Activated CD4-positive, alpha-beta T cell treated with anti-CD3 and anti-CD28 coated beads, Interleukin-2, amount 50 U/mL, for 16 hours (primary cell): ENCODE data around the gene PRDM7.
A peak's percentile ranks its signal among the peaks of the same experiment; 100 is the strongest.

Source experiments
- DNase-seq: peaks from one replicate; pipeline ENCODE4 v3.0.0-alpha.2; 2020

PRDM7 gene

DNA sequence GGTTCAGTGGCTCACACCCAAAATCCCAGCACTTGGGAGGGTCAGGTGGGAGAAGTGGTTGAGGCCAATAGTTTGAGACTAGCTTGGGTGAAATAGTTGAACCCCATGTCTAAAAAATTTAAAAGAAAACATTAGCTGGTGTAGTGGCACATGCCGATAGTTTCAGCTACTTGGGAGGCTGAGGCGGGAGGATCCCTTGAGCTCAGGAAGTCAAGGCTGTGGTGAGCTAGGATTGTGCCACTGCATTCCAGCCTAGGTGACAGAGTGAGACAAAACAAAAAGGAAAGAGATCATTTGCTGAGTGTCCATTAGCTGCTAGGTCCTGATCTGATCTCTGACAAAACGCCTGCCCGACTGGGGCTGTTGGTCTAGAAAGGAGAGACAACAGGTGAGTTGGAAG lies 43.7 kb downstream of the PRDM7 start:
- no peak for DNase-seq

DNA sequence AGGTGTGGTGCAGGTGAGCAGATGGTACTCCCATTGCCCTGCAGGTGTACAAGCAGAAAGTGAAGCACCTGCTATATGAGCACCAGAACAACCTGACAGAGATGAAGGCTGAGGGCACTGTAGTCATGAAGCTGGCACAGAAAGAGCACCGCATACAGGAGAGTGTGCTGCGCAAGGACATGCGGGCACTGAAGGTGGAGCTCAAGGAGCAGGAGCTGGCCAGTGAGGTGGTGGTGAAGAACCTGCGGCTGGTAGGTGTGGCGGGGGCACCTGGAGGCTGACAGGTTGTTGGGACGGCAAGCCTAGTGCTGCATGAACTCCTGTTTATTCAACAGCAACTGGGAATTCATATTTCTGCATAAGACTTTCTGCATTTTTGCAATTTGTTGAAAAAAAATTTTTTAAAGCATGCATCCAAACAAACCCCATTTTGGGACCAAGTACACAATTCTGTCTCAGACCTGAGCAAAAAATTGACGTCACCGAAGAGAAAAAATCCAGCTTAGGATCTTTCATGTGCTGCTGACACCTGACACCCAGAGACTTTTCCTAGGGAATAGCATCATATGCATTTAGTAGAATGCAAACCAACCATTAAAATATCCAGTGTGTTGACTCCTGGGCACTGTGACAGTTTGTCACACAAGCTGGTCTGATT lies 44.3 kb downstream of the PRDM7 start:
- no peak for DNase-seq

DNA sequence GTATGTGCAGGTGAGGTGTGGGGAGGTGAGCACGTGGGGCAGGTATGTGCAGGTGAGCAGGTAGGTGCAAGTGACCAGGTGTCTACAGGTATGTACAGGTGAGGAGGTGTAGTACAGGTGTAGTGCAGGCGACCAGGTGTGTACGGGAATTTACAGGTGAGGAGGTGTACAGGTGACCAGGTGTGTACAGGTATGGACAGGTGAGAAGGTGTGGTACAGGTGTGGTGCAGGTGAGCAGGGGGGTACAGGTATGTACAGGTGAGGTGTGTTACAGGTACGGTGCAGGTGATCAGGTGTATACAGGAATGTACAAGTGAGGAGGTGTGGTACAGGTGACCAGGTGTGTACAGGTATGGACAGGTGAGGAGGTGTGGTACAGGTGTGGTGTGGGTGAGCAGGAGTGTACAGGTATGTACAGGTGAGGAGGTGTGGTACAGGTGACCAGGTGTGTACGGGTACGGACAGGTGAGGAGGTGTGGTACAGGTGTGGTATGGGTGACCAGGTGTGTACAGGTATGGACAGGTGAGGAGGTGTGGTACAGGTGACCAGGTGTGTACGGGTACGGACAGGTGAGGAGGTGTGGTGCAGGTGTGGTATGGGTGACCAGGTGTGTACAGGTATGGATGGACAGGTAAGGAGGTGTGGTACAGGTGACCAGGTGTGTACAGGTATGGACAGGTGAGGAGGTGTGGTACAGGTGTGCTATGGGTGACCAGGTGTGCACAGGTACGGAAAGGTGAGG lies 45.0 kb downstream of the PRDM7 start:
- DNase-seq = no peak

DNA sequence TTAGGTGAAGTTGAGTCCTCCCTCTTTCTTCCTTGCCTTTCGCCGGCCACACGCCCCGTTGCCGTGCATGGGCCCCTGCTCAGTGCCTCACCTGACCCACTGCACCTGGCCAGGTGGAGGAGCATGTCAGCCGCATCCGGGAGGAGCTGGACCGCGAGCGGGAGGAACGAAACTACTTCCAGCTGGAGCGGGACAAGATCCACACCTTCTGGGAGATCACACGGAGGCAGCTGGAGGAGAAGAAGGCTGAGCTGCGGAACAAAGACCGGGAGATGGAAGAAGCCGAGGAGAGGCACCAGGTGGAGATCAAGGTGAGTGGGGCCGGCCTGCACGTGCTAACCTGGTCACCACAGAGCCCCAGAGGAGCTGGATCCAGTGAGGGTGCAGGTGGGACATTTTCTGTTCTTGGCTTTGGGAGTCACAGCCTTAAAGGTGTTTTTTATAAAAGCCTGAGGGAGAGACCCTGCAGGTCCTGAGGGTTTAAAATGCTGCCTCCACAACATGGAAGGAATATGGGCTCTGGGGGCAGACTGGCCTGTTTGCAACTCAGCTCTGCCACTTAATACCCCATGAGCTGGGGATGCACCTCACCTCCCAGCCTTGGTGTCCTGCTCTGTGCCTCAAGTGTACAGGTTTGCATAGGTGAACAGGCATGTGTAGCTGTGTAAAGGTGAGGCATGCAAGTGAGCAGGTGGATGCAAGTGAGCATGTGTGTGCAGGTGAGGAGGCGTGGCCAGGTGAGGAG lies 45.8 kb downstream of the PRDM7 start:
- no peak for DNase-seq

DNA sequence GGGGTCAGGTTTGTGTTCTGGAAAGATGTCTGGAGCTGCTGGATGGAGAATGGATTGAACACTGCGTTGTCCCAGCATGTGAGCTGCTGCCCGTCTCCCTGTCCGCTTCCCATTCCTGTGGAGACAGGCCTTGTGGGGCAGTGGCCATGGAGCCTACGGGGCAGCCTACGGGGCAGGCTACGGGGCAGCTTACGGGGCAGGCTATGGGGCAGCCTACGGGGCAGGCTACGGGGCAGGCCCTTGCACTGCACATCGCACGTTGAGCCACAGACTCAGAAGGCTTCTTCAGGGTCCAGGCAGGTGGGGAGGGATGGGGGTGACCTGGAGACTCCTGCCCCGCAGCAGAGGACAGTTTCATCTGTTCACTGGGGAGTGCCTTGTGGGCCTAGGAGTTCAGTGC lies 48.1 kb downstream of the PRDM7 start:
- DNase-seq = no peak

DNA sequence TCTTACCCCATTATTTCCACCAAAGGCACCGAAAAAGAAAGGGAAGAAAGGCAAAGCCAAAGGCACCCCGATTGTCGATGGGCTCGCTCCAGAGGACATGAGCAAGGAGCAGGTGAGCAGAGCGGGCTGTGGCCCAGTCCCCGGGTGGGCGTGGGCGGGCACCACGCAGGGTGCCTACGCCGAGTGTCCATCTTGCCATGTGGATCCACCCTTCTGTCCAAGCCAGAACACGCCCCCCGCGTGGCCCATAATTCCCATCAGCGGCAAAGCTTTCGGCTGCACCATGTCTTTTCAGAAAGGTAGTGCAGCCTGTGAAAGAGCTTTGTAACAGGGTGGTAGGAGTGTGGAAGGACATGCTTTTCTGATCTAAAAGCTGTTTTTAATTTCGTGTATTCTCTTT lies 49.5 kb downstream of the PRDM7 start:
- no peak for DNase-seq

DNA sequence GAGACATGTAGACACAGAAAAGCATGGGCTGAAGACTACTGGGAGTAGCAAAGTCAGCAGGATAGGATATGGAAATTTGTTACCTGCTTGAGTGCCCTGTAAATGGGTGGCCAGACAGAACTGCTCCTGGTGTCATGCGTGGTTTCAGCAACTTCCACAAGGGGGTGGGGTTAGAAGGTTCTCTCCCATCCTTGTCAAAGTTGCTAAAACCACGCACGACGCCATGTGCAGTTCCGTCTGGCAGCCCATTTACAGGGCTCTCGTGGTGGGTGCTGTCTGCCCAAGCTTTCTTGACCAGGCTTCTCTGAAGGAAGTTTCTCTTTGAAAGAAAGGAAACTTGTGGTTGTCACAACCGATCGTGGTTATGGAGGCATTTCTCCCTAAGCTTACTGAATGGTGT lies 51.0 kb downstream of the PRDM7 start:
- peak; percentile 17 for DNase-seq

DNA sequence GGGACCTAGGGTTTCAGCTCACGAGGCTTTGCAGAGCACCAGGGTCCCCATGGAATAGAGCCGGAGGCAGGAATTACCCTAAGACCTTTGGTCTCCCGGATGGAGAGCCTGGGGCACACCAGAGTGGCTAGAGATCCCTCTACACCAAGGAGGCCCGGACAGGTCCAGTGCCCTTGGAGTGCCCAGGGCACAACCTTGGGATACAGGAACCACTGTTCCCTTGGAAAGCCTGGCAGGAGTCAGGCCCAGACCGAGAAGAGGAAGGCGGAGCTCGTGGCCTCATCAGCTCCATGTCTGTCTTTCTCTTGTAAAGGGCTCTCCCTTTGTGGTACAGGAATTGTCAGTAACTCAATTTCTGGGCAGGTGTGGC lies 54.1 kb downstream of the PRDM7 start:
- no peak for DNase-seq

DNA sequence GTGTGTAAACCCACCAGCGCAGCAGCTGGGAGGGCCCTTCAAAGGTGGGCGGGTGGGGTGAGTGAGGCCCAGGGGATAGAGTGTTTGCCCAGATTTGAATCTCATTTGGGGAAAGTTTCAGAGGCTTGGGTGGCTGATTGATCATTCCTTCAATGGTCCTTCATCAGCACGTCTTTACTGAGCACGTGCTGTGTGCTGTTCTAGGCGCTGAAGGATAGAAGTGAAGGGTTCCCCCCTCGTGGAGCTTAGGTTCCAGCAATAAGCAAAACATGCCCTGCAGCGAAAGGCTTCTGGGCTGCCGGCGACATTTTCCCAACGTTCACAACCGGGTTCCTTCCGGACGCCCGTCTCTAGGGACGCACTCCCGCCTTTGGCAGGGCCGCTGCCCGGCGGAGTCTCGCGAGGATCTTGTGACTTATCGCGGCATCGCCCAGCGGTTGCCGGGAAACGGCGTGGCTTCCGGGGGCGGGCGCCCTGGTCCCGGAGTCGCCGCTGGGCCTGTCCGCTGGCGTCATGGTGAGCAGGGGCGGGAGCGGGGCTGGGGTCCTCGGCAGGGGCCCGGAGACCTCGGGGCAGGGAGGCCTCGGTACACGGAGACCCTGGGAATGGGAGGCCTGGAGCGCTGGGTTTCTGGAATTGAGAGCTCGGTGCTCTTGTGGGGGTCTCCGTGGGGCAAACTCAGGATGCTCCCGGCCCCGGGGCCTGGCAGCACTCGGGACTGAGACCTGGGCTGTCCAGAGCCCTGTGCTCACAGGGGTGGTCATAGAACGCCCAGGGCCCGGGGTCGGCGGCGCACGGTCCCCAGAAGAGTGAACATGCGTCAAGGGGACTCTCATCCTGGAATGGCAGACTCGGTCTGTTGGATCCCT lies 54.7 kb downstream of the PRDM7 start:
- peak; percentile 90 for DNase-seq

DNA sequence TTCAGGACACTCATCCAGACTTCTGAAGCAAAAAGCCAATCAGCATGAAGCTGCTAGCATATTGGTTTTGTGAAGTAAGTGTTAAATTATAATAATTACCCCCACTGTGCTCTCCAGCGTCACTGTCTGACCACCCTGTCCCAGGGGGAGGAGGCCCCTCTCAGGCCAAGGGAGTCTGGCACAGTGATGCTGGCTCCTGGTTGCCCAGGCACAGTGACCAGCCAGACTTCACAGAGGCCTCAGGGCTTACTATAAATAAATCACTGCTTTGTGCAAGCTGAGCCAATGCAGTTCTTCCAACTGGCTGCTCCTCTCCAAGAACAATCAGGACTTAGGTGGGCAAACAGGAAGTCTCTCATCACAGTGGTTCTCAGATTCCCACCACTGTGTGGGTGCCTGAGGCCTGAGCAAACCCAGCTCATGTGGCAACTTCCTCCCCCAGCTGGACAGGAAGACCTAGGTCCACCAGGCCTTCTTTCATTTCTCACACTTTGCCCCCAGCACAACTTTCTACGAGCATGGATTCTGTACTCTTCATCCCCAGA lies 56.2 kb downstream of the PRDM7 start:
- no peak for DNase-seq

DNA sequence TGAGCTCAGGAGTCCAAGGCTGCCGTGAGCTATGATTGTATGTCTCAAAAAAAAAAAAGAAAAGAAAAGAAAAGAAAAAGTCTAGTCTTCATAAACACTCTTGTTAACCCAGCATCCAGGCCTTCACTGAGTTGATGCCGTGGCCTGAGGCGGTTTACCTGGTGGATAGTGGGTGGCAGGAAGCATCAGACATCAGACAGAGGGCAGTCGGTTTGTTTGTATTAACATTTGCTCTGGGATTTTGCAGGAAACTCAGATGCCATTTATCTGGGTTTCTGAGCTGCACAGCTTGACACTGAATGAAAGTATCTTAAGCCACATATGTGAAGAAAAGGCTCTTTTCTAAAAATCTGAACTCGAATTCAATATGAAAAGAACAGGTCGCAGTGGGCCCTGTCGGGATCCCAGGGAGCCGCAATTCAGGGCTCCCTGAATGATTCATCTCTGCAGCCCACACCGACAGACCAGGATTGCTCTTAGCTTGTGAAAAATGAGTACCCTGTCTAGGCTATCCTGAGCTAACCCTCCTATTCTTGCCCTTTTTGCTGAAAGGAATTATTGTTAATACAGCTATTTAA lies 56.8 kb downstream of the PRDM7 start:
- DNase-seq = no peak

DNA sequence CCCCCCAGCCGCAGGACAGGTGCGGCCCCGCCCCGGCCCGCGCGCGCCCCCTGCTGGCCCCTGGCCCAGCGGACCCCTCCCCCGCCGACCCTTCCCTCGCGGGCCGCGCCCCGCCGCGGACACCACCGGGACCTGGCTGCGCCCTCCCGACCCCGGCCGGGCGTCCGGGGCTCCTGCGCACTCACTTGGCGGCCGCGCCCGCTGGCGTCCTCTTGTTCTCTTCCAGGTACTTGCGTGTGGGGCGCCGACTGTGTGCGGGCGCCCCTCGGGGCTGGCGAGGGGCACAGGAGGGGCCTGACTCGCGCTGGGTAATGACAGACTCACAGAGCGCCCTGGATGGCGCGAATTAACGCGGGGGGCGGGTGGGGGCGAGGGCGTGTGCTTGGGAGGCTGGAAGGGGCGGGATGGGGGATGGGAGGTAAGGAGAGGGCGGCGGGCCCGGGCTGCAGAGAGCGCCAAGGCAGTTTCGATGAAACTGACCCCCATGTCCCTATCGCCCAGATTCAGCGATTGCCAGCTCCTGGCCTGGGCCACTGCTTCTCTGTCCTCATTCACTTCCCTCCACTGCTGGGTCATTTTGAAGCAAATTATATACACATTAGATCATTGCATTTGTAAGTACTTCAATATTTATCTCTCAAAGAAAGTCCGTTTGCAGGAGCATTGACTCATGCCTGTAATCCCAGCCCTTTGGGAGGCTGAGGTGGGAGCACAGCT lies 57.4 kb downstream of the PRDM7 start:
- no peak for DNase-seq

DNA sequence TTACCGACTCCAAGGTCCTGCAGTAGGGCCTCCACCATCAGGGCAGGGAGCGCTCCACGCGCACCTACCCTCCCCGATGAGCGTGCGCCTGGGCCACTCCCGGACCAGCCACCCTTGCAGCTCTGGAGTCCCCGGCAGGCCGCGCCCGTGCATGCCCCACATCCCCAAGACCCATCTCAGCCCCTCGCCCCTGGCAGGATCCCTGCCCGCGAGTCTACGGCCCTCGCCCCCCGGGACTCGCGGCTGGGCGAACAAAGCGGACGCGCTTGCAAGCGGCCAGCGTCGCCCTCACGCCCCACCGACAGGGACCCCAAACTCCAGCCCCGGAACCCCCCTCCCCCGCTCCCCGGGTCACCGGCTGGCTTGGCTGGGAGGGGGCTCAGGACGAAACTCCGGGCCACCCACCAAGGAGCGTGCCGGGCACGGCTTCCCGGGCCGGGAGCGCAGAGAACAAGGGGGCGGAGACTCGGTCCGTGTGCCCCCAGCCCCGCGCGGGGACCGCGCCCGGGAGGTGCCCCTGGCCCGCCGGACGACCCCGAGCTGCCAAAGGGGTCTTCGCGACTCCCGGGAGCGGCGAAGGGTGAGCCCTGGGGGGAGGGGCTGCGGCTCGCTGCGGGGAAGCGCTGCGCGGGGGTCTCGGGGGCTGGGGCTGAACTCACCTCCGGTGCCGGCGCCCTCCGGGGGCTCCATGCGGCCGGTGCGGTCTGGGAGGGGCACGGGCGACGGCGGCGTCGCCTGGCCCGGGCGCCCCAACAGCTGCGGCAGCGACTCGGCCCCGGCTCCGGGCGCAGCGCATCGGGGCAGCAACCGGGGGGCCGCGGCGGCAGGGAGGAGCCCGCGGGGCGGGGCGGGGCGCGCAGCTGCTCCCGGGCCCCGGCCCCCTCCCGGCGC lies 58.2 kb downstream of the PRDM7 start, which contains the start of gene DBNDD1:
Gene DBNDD1, minus strand, starts transcription at position 805 of the 891 bp plus-strand sequence. Its CDS starts 115 bp downstream, at position 690.
- no peak for DNase-seq

DNA sequence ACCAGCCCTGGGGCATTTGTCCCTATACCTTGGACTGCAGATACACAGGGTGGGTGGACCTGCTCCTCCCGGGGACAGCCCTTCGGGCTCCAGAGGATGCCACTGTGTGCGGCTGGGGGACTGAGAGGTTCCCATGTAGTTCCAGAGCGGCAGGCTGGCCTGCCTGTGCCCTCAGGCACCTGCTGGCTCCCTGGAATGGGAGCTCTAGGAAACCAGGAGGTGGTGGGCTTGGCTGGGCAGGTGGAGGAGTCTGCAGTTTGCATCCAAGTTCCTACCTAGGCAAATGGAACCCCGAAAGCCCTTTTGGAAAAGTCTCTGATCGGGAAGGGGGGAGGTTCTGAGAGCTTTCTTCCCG lies 58.9 kb downstream of the PRDM7 start:
- DNase-seq = no peak

DNA sequence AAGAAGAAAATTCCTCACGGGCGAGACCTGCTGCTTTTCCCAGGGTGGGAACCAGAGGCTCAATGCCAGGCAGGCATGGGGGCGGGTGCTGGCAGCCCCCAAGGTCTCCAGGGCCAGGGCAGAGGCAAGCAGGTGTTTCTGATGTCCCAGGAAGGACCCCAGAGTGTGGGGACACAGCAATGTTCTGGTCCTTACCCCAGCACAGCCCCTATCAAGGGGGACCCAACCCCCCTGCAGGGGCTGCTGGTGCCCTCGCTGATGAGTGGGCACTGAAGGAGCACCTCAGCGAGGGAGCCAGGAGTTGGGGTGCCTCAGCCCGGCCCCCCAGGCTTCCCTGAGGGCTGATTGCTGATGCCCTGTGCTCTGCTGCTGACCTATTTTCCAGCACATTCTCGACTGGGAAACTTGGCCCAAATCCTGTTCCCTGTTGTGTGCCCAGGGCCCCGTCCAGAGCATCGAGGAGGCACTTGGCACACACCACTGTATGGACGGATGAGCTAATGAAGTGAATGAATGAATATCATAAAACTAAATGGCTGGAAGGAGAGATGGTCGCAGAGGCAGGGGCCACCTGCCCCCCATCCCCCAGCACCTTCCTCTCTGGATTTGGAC lies 60.7 kb downstream of the PRDM7 start:
- DNase-seq = no peak

DNA sequence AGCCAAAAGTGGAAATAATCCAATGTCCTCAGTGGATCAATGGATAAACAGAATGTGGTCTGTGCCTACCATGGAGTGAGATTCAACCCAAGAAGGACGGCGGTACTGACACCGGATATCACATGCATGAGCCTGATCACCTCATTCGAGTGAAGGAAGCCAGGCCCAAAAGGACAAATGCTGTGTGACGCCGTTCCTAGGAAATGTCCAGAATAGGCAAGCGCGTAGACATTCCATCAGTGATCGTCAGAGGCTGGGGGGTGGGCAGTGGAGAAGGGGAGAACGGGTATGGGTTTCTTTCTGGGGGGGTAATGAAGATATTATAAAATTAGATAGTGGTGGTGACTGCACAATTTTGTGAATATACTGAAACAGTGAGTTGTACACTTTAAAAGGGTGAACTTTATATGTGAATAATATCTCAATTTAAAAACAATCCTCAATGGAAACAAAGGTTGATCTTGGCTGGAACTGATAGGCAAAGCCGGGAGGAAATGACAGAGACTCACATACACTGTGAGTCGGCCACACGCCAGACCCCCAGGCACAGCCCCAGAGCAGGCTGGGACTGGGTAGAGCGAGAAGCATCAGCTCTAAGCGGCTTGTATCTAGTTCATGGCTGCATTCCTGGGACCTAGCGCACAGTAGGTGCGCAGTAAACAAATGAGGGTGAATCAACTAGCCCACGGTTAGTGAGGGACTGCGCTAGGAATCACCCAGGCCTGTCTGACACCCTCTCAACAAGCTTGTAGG lies 61.4 kb downstream of the PRDM7 start:
- DNase-seq = no peak

DNA sequence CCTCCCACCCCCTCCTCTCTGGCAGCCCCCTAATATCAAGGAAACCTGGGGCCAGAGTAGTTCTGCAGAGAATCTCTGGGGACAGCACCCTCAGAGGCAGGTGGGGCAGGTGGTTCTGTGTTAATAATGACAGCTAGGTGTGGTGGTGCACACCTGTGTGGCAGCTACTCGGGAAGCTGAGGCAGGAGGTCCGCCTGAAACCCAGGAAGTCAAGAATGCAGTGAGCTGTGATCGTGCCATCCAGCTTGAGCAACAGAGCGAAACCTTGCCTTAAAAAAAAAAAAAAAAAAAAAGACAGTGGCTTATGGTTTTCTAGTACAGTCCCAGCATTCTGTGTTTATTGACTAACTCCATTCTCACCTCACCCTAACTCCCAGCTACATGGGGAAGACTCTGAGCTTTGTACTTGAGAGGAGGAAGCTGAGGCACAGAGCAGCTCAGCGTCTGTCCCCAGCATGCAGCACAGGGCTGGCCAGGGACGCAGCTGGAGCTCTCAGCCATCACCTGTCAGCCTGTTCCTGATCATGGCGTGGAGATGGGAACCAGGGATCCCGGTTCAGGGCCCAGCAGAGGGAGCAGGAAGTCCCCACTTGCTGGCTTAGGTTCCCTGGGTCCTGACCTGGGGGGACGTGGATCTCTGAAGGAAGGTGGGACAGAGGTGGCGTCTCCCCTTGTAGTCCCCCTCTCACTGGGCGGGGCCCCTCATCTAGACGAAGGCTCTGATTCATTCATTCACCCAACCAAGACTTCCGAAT lies 64.0 kb downstream of the PRDM7 start:
- DNase-seq = no peak

DNA sequence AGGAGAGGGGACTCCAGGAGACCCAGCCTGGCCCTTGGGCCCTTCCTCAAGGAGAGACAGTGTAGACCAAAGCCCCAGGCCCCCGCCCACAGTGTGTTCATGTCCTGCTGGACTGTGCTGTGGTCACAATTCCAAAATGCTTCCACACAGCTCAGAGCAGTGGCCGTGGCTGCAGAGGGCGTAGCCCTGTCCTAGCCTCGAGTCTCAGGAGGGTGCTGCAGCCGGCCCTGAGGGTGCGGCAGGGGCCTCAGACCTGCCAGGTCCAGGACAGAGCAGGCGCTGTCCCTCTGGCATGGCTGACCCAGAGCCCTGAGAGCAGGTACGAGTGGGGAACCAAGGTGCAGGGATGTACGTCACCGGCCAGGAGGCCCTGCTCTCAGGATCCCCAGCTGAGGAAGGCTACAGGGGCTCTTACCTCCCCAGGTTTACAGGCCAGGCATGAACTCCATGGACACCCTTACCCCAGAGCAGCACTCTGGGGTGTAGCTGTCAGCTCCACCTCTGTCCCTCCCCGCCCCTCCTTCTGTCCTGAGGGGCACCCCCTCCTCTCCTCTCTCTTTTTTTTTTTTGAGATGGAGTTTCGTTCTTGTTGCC lies 65.1 kb downstream of the PRDM7 start:
- no peak for DNase-seq
